Stimulated activated CD4-positive, alpha-beta T cell treated with anti-CD3 and anti-CD28 coated beads, TNF-alpha, amount 100 ng/mL, for 24 hours (primary cell): ENCODE data around the gene CABCOCO1.
"Not testable (repeated sequence)": the region's sequence is repeated elsewhere in the genome, so short reads cannot be mapped to it uniquely, and the experiment has no call there.

ENCODE experiments used
- DNase-seq, 3 experiments: peaks; one replicate each; pipeline ENCODE4 v3.0.0-alpha.2; 2020; ENCODE audit warnings: low read depth in 3 of 3

The CABCOCO1 gene

DNA sequence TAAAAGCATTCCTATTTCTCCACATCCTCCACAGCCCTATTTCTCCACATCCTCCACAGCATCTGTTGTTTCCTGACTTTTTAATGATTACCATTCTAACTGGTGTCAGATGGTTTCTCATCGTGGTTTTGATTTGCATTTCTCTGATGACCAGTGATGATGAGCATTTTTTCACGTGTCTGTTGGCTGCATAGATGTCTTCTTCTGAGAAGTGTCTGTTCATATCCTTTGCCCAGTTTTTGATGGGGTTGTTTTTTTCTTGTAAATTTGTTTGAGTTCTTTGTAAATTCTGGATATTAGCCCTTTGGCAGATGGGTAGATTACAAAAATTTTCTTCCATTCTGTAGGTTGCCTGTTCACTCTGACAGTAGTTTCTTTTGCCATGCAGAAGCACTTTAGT, 49.4 kb downstream of the CABCOCO1 start:
- not testable (repeated sequence) for DNase-seq

DNA sequence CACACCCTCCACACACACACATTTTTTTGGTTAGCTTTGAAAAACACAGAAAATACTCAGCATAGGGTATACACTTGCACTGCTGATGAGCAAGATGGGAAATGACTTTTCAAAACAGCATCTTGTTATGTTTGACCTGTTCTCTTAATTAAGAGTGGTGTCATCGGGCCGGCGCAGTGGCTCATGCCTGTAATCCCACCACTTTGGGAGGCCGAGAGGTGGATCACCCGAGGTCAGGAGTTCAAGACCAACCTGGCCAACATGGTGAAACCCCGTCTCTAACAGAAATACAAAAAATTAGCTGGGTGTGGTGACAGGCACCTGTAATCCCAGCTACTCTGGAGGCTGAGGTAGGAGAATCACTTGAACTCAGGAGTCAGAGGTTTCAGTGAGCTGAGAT, 56.7 kb downstream of the CABCOCO1 start:
- DNase-seq, result not testable (repeated sequence)

DNA sequence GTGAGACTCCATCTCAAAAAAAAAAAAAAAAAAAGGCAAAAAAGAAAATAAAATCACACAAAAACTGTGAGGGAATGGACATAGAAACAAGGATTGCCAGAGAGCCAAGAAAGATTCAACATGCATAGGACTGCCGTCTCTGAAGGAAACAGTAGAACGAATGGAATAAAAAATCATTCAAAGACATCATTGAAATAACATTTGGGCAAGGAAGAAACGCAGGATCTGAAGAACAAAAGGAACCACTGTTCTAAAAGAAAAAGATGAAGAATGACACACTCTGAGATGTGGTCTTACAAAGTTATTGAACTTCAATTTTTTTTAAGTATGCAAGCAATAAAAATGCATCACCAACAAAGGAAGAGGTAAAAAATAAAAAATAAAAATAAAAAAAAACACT, 57.2 kb downstream of the CABCOCO1 start:
- DNase-seq, result no peak

DNA sequence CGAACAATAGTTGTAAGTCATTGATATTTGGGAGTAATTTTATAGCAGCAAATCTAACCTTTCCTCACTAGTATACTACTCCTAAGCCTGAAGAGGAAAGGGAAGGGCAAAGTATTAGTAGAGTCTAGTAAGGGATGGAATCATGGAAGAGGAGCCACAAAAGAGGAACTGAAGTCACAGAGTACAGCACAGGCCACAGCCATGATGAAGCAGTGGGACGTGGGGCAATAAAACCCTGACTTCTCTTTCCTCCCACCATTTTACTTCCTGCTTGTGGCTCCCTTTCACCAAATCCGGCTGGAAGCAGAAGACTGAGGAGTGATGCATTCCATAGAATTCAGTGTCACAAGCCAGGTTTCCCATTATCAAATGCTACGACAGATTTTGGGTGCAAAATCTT, 58.7 kb downstream of the CABCOCO1 start:
- no peak for DNase-seq

DNA sequence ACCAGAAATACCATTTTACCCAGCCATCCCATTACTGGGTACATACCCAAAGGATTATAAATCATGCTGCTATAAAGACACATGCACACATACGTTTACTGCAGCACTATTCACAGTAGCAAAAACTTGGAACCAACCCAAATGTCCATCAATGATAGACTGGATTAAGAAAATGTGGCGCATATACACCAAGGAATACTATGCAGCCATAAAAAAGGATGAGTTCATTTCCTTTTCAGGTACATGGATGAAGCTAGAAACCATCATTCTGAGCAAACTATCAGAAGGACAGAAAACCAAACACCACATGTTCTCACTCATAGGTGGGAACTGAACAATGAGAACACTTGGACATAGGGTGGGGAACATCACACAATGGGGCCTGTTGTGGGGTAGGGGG, 62.5 kb downstream of the CABCOCO1 start:
- not testable (repeated sequence) for DNase-seq

DNA sequence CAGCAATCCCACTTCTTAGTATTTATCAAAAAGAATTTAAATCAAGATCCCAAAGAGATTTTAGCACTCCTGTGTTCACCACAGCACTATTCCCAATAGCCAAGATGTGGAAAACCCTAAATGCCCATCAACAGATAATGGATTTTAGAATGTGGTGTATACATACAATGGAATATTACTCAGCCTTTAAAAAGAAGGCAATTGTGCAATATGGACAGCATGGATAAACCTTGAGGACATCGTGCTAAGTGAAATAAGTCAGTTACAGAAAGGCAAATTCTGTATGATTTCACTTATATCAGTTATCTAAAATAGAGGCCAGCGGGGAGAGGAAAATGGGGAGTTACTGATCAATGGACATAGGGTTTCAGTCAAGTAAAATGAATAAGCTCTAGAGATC, 66.9 kb downstream of the CABCOCO1 start:
- DNase-seq, result no peak

DNA sequence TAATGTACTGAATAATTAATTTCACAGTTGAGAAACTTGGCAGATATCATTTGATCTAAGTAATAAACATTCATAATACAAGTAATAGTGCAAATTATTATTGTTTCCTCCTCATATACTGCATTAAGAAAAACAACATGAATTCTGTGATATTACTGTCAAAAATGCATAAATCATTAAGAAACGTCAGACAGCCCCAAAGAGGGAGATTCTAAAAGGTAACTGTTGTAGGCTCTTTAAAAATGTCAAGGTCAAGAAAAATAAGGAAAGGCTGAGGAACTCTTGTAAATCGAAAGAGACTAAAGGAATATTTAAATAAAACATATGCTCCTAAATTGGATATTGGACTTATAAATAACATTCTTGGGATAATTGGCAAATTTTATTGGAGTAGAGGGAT, 67.9 kb downstream of the CABCOCO1 start:
- no peak for DNase-seq

DNA sequence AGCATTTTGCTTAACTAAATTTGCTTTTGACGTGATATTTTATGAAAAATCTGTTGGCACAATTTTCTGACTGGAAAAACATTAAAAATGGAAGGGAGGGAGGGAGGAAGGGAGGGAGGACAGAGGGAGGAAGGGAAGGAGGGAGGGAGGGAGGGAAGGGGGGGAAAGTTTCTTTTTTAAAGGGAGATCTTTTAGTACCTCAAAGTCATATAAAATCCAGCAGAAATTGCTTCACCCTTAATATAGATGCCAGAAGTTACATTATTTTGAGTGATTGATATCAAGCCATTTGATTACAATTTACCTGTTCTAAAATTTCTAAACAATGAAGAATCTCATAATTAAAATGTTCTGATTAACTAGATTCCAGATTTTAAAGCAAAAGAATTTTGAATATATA, 68.9 kb downstream of the CABCOCO1 start:
- DNase-seq, result no peak

DNA sequence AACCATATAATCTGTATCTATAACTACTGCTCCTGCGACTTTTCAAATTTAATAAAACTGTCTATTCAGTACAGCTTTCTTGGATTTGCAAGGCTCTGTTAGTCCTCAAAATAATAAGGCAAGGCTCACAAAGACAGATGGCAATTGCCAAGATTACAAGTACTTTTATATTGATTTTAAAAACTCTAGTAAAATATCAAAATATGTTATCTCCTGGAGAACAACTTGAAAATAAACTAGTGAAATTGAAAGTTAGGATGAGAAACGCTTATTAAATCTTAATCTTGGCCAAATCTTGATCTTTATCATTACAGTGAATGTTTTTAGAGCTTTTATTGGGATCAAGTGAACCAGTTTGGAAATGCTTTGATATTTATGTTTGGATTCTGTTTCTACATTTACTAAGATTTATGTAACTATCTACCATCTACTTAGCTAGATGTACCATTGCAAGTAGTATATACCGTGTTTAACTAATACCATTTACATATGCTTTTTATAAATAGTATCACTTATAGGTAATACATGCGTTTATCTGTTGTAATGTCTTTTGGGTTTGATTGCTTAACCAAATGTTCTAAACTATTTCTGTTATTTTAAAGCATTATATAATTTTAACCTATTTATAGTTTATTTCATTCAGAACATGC, 70.0 kb downstream of the CABCOCO1 start:
- no peak for DNase-seq

DNA sequence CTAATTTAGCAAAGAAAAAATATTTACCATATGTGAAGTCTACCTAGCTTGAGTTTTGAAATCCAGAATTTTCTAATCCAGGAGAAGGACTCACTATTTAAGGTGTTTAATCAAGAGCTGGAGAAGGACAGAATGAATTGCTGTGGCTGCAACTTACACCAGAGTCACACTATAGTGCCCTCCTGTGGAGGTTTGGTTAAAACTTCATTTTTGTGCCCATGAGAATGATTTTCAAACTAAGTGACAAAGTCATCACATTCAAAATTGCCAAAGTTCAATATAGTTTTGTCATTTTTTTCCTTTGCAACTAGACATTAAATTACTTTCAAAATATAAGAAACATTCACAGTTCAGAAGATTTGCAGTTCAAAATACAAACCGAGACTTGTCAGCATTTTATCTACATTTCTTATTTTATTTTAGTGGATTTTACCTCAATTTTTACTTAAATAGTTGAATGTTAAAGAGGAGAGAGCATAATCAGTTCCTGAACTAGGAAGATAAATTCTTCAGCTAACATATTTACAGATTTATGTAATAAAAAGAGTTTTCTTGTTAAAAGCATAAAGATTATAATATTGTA, 70.7 kb downstream of the CABCOCO1 start:
- DNase-seq, result no peak

DNA sequence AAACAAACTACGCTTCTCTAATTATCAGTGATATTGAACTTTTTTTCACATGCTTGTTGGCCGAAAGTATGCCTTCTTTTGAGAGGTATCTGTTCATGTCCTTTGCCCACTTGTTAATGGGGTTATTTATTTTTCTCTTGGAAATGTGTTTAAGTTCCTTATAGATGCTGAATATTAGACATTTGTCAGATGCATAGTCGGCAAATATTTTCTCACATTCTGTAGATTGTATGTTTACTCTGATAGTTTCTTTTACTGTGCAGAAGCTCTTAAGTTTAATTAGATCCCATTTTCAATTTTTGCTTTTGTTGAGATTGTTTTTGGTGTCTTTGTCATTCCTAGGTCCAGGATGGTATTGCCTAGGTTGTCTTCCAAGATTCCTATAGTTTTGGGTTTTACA, 73.2 kb downstream of the CABCOCO1 start:
- DNase-seq, result no peak

DNA sequence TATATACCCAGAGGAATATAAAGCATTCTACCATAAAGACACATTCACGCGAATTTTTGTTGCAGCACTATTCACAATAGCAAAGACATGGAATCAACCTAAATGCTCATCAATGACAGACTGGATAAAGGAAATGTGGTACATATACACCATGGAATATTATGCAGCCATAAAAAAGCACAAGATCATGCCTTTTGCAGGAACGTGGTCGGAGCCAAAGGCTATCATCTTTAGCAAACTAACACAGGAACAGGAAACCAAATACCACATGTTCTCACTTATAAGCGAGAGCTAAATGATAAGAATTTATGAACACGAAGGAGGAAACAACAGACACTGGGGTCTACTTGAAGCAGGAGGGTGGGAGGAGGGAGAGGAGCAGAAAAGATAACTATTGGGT, 74.7 kb downstream of the CABCOCO1 start:
- not testable (repeated sequence) for DNase-seq

DNA sequence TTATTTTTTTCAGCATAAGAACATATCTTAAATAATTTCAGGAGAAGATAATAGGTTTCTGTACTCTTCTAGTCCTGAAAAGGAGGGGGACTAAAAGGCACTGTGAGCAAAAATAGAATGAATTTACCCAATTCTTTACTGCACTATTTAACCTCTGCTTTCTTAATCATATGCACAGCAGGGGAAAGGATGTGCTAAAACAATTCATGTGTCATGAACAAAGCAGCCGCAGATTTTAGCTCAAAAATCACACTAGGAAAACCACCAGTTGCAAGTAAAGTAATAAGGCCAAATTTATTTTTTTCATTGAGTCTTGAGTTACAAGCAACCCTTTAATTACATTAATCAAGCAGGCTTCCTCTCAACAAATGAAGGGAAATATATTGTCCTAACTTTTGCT, 80.1 kb downstream of the CABCOCO1 start:
- no peak for DNase-seq

DNA sequence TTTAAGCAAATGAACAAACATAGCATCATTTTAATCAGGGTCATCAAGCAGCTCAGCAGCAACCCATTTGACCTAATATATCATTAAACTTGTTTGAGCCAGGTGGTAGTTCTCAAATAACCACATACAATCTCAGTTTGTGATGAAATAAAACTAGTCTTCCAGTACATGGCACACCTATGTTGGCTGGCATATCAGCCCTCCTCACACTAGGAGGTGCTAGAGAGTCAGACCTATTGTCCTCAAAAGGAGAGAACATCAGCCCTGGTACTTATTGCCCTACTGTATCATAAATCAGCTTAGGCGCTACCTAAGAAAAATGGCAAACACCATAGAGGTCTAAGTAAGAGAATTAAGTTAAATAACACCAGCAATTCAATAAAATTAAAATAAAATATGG, 81.7 kb downstream of the CABCOCO1 start:
- DNase-seq, result no peak

DNA sequence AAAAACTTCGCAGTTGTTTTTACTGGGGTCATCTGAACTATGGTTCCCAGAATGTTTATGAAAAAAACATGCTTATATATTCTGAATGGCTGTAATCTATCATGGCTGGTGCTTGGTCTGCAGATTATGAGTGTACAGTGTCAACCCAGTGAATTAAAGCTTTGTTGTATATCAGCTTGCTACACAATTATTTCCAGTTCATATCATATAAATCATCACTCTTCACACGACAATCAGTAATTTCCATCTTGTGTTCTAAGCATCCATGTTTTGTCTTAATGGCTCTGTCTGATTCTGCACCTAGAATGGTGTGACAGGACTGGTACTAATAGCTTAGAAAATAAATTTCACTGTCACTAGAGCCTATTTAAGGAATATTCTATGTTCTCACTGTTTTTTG, 83.6 kb downstream of the CABCOCO1 start:
- DNase-seq, result no peak

DNA sequence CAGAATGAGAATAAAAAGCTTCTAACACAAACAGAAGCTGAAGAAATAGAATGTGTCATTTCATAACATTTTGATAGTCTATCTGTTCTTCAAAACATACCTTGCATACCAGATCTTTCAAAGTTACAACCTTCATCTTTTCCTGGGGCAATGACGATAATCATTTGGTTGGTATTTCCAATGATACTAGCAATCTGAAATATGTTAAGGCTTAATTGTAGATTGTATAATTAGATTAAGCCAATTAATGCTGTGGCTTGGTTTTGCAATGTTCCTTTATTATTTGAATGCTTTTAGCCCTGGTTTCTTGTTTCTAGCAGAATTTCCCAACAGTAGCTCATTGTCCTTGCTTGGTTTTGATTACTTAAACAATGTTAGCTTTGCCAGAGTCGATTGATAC, 84.6 kb downstream of the CABCOCO1 start:
- DNase-seq, result no peak

DNA sequence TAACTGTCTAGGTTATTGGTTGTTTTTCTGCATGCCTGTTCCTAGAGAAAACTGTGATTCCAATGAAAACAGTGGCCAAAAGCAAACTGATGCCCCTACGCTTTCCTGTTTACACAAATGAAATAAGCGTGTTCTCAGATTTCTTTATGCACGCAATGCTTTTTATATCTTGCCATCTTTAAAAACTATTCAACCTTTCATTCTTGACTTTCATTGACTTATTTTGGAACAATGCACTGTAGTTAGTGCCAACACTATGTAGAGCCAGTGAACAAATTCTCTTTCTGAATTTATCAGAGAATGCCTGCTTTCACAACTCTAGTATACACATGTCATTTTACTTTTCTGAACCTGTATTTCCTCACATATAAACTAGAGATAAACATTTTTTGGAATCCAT, 86.6 kb downstream of the CABCOCO1 start:
- DNase-seq, result no peak

DNA sequence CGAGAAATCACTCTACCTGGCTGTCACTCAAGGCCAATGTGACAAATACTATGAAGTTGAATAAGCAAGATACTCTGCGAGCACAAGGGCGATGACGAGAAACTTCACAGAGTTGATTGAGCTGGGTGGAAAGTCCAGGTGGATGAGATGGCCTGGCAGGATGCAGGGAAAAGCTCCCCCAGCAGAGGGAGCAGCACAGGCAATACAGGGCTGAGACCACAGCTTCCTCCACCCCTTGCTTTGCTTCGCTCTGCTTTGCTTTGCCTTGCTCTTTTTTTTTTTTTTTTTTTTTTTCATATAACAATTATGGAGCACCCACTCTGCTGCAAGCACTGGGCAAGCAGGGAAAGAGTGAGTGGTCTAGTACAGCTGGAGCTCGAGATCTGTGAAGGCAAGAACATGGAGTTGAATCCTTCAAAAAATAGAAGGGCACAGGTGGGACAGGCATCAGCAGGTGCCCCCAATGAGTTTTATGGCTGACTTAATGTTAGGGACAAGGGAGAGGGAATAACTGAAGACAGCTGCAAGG, 88.3 kb downstream of the CABCOCO1 start:
- DNase-seq, result peak; percentile 48 to 71 (median 51)

DNA sequence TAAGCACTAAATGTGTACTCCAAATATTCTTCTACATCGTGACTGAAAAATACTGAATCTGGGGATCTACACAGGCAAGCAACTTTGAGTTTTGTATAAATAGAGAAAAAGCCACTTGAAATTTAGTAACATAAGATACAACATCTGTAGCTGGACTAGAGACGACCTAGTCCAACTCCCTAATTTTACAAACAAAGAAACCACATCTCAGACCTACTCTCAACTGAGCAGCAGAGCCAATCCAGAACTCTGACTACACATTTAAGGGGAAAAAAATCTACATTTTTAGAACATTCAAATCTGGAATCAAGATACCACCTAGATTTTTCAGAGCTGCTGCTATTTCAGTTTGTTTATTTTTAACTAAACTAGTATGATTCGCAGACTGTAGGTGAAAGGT, 88.9 kb downstream of the CABCOCO1 start:
- no peak for DNase-seq

DNA sequence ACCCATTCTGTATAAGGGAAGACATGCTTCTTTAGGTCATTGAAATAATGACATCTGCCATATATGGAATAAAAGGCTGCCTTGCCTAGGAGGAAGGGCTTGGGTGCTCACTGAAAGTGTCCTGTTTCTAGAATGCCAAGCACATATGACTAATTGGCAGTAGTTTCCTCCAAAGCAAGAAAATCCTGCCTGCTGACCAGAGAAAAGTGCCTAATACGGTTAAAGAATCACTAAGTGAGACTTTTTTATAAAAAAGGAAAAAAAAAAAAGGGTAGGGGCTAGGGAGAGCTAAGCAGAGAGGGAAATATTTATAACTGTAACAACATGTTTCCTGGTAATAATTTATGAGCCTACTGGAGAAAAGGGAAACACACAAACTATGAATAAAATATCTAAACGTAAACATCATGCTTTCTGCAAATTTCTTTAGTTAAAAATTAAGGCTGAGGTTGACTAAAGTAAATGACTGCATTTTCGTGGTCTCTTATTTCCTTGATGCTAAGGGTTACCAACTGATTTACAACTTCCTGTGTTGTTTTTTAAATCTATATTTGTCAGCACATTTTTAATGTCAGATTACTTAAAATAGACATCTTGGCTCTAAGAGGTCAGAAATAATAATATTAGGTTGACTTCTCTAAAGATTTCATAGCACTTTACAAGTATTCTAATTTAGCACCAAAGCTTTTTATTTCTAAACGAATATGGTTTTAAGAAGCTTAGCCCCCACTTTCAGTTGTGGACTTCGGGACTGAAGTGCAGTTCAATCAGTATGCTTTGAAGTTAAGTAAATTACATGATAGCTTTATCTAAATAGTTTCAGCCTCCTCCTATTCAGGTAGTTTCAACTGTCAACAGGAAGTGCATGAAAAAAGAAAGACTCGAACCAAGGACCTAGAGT, 89.6 kb downstream of the CABCOCO1 start:
- DNase-seq, result no peak

DNA sequence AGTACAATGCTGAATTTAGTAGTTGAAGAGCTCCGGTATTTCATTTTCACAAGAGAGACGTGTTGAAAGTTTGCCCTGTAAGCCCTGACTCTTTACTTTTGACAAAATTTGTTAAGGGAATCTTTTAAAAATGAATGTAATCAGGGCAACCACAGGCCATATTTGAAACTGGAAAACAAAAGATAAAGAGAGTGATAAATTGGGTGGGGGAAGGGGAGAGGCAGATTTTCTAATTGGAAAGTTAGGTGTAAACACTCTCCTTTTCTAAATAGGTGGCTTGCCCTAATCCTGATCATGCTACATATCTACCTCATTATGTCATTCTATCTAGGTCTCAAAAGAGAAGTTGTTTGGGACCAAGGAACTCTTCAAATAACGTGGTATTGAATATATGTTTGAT, 90.7 kb downstream of the CABCOCO1 start:
- no peak for DNase-seq
